ENCODE data around the gene NCK2. TPM values are rescaled to one million over a fixed set of nuclear protein-coding genes. Genes with fewer than 3 reads are reported as not detected.
A peak's percentile ranks its signal among the peaks of the same experiment; 100 is the strongest.

The NCK2 gene
- total RNA-seq, 1 experiment from 2014 or later: 89.0 TPM

- H3K27ac Mint-ChIP-seq (ENCODE audit: unreplicated experiment): no peak overlapping the region
- H3K4me3 Mint-ChIP-seq (ENCODE audit: unreplicated experiment): no peak overlapping the region
- TF ChIP-seq CTCF (IDR thresholded peaks at IDR 0.05; ENCODE audit: insufficient read depth in 1 of 2, low read depth in 1 of 2, low read length in 1 of 2, severe bottlenecking in 1 of 2, unreplicated experiment in 1 of 2): peak; percentile 56 to 58
- no peaks in the 10 kb centered on the region for H3K4me1 Mint-ChIP-seq (ENCODE audit: low read depth, unreplicated experiment)
- Histone ChIP-seq H3K36me3 (ENCODE audit: control insufficient read depth, insufficient read depth, low read length) (no peaks in the 10 kb centered on the region), H3K27me3 (replicated peaks; ENCODE audit: control insufficient read depth, insufficient read depth, low read length) (no peaks in the 10 kb centered on the region), H3K4me1 (no peaks in the 10 kb centered on the region), H3K4me3 (ENCODE audit: low read depth, low read length) (no peak overlapping the region), H3K9me3 (no peaks in the 10 kb centered on the region)
- no TSS peak for BruUV-seq (replicated peaks)
- intact Hi-C loops (cut with micrococcal nuclease; ENCODE audit: unreplicated experiment): no loop called here
- CTCF ChIA-PET: no interaction called here
- peak; percentile 42 to 45 for DNase-seq
- no peaks in the 10 kb centered on the region for H3K9me3 Mint-ChIP-seq (ENCODE audit: unreplicated experiment)
- POLR2A ChIA-PET: no interaction called here
- no peaks in the 10 kb centered on the region for H3K27me3 Mint-ChIP-seq (ENCODE audit: insufficient read depth, unreplicated experiment)
- H3K36me3 Mint-ChIP-seq (ENCODE audit: insufficient read depth, unreplicated experiment): no peaks in the 10 kb centered on the region
Measured at GRCh38 chr2:105919826-105920225, 175.1 kb downstream of the NCK2 start.

- H3K4me3 Mint-ChIP-seq (ENCODE audit: unreplicated experiment): no peak overlapping the region
- Histone ChIP-seq H3K4me3 (ENCODE audit: low read depth, low read length) (no peak overlapping the region), H3K27me3 (replicated peaks; ENCODE audit: control insufficient read depth, insufficient read depth, low read length) (no peaks in the 10 kb centered on the region), H3K4me1 (no peaks in the 10 kb centered on the region), H3K36me3 (ENCODE audit: control insufficient read depth, insufficient read depth, low read length) (no peaks in the 10 kb centered on the region), H3K9me3 (no peaks in the 10 kb centered on the region)
- H3K36me3 Mint-ChIP-seq (ENCODE audit: insufficient read depth, unreplicated experiment): no peaks in the 10 kb centered on the region
- no peaks in the 10 kb centered on the region for H3K27me3 Mint-ChIP-seq (ENCODE audit: insufficient read depth, unreplicated experiment)
- H3K27ac Mint-ChIP-seq (ENCODE audit: unreplicated experiment): no peak overlapping the region
- POLR2A ChIA-PET: no interaction called here
- CTCF ChIA-PET: no interaction called here
- no peaks in the 10 kb centered on the region for H3K9me3 Mint-ChIP-seq (ENCODE audit: unreplicated experiment)
- no peak for TF ChIP-seq CTCF (IDR thresholded peaks at IDR 0.05; ENCODE audit: insufficient read depth in 1 of 2, low read depth in 1 of 2, low read length in 1 of 2, severe bottlenecking in 1 of 2, unreplicated experiment in 1 of 2)
- H3K4me1 Mint-ChIP-seq (ENCODE audit: low read depth, unreplicated experiment): no peaks in the 10 kb centered on the region
- no peak for DNase-seq
- BruUV-seq (replicated peaks): no TSS peak
- intact Hi-C loops (cut with micrococcal nuclease; ENCODE audit: unreplicated experiment): no loop called here
Measured at GRCh38 chr2:105924271-105924670, 179.6 kb downstream of the NCK2 start.

GRCh38 chr2:105924932-105925331, 180.2 kb downstream of the NCK2 start:
- CTCF ChIA-PET: no interaction called here
- POLR2A ChIA-PET: no interaction called here
- Mint-ChIP-seq H3K36me3 (ENCODE audit: insufficient read depth, unreplicated experiment) (no peaks in the 10 kb centered on the region), H3K4me3 (ENCODE audit: unreplicated experiment) (no peak overlapping the region), H3K27me3 (ENCODE audit: insufficient read depth, unreplicated experiment) (no peaks in the 10 kb centered on the region), H3K9me3 (ENCODE audit: unreplicated experiment) (no peaks in the 10 kb centered on the region), H3K4me1 (ENCODE audit: low read depth, unreplicated experiment) (no peaks in the 10 kb centered on the region), H3K27ac (ENCODE audit: unreplicated experiment) (no peak overlapping the region)
- Histone ChIP-seq H3K4me1 (no peaks in the 10 kb centered on the region), H3K36me3 (ENCODE audit: control insufficient read depth, insufficient read depth, low read length) (no peaks in the 10 kb centered on the region), H3K9me3 (no peaks in the 10 kb centered on the region), H3K4me3 (ENCODE audit: low read depth, low read length) (no peak overlapping the region), H3K27me3 (replicated peaks; ENCODE audit: control insufficient read depth, insufficient read depth, low read length) (no peaks in the 10 kb centered on the region)
- intact Hi-C loops (cut with micrococcal nuclease; ENCODE audit: unreplicated experiment): no loop called here
- no peak for DNase-seq
- BruUV-seq (replicated peaks): no TSS peak
- no peak for TF ChIP-seq CTCF (IDR thresholded peaks at IDR 0.05; ENCODE audit: insufficient read depth in 1 of 2, low read depth in 1 of 2, low read length in 1 of 2, severe bottlenecking in 1 of 2, unreplicated experiment in 1 of 2)
